NCI-H524 treated with DMSO at 0.1 percent for 48 hours (cell line): Measurements from ENCODE around the gene RYK.
"Not testable (repeated sequence)": the region's sequence is repeated elsewhere in the genome, so short reads cannot be mapped to it uniquely, and the experiment has no call there.

ENCODE experiments used
- DNase-seq: peaks from one replicate; lab custom pipeline; 2025; lab: John Stamatoyannopoulos, UW

The RYK gene

GRCh38 chr3:134253475-134254226 lies 3.0 kb upstream of the RYK start:
- no peak for DNase-seq

GRCh38 chr3:134252766-134253165 lies 2.1 kb upstream of the RYK start:
- DNase-seq, result no peak

- no peak for DNase-seq
Measured at GRCh38 chr3:134251731-134252391, 1.2 kb upstream of the RYK start.

GRCh38 chr3:134249935-134250716 lies 533 bp downstream of the RYK start:
- DNase-seq, result no peak

GRCh38 chr3:134249296-134249841 lies 1.3 kb downstream of the RYK start:
- no peak for DNase-seq

GRCh38 chr3:134244921-134245320 lies 5.7 kb downstream of the RYK start:
- DNase-seq, result no peak

- no peak for DNase-seq
Measured at GRCh38 chr3:134242649-134243617, 7.7 kb downstream of the RYK start.

- DNase-seq, result no peak
Measured at GRCh38 chr3:134239538-134239937, 11.1 kb downstream of the RYK start.

- no peak for DNase-seq
Measured at GRCh38 chr3:134237454-134238145, 13.1 kb downstream of the RYK start.

GRCh38 chr3:134236505-134237170 lies 14.0 kb downstream of the RYK start:
- no peak for DNase-seq

GRCh38 chr3:134235577-134236076 lies 15.0 kb downstream of the RYK start:
- no peak for DNase-seq

GRCh38 chr3:134232951-134233350 lies 17.7 kb downstream of the RYK start:
- no peak for DNase-seq

- peak; percentile 25 for DNase-seq
Measured at GRCh38 chr3:134232151-134232550, 18.5 kb downstream of the RYK start.

- no peak for DNase-seq
Measured at GRCh38 chr3:134231131-134231530, 19.5 kb downstream of the RYK start.

GRCh38 chr3:134229038-134229437 lies 21.6 kb downstream of the RYK start:
- no peak for DNase-seq

GRCh38 chr3:134228479-134228878 lies 22.2 kb downstream of the RYK start:
- no peak for DNase-seq

GRCh38 chr3:134228035-134228434 lies 22.6 kb downstream of the RYK start:
- no peak for DNase-seq

GRCh38 chr3:134224796-134225156 lies 25.9 kb downstream of the RYK start:
- not testable (repeated sequence) for DNase-seq

GRCh38 chr3:134222835-134223234 lies 27.8 kb downstream of the RYK start:
- DNase-seq, result no peak

- no peak for DNase-seq
Measured at GRCh38 chr3:134216851-134217250, 33.8 kb downstream of the RYK start.
